HG02970 (cell line): Measurements from ENCODE around the gene RAB15.

Source experiments
- ATAC-seq: cut with Tn5 transposase; IDR thresholded peaks from one replicate; pipeline ENCODE4 v1.9.1; 2021; ENCODE audit warnings: mild to moderate bottlenecking, moderate library complexity, moderate number of reproducible peaks; ENCODE audit not compliant: unreplicated experiment, low FRiP score

Gene RAB15

DNA sequence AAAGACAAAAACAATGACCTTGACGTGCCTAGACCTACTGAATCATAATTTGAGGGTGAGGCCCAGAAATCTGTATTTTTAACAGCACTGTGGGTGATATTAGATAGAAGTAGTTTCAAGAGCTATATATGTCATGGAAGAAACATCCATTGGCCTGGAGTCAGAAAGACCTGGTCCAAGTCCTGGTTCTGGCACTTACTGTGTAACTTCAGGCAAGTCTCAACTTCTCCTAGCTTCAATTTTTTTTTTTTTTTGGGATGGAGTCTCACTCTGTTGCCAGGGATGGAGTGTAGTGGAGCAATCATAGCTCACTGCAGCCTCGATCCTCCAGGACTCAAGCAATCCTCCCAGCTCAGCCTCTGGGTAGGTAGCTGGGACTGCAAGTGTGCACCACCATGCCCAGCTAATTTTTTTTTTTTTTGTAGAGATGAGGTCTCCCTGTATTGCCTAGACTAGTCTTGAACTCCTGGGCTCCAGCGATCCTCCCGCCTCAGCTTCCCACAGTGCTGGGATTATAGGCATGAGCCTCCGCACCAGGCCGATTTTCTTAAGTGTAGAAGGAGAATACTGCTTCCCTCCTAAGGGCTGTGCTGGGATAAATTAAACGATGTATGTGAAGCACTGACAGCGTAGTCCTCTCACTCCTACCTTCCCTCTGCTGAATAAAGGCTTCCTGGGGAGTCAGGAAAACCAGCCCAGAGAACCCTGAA, 15.3 kb downstream of the RAB15 start:
- ATAC-seq = no peak

DNA sequence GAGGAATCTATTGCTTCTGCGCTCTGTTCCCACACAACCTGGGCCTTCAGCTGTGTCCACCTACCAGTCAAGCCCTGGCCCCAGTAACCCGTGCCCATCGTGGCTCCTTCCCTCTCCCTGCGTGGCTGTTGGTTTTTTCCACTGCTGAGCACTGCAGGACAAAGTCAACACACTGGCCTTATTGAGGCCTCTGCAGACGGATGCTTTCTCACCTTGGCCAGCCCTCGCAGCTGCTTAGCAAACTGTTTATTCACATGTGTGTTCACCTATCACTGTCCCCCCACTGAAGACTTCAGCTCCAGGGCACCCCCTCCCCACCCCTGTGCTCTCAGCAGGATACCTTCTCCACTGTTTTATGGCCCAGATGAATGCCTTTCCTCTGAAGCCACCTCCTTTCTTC, 16.8 kb downstream of the RAB15 start:
- ATAC-seq = no peak

DNA sequence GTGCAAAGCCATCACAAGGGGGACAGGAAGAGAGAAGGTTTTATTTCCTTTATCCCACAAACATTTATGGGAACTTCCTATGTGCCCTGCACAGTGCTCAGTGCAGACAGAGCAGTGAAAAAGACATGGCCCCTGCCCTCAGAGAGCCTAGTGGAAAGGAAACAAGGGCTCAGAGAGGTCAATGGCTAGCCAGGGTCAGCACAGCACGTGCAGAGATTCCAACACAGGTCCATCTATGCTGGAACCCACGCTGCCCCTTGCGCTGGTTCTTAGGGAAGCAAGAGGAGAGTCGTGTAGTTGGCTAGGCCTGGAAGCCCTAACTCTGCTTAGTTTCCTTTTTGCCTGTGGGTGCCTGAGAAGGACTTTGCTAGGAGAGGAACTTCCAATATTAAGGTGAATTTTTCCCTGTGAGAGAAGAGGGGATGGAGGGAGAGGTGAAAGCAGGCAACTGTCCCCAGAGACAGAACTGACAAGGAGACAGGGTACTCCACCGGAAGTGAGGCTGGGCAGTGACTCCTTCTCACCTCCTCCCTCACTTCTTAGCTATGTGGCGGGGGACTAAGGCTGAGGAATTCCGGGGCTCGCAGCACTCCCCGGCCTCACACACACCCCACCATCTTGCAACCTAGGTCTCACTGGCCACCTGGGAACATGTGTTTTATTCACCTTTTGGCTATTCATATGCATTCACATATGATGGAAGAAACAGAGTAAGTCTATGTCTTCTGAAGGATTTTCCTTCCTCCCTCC, 17.5 kb downstream of the RAB15 start:
- no peak for ATAC-seq

DNA sequence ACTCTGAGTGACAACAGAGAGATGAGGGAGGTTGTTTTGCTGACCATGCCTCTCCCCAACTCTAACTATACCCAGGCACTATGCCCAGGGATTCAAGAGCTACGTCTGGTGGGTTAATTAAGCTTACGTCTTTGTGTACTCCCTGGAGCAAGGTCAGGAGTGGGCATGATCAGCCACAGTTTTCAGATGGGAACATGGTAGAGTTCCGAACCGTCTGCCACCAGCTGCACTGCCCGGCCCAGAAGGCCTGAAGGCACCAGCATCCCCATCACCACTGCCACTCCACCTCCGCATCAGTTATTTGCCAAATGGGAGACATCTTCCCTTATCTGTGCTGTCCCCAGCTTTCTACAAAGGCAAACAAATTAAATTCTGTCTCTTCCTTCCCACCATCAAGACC, 18.5 kb downstream of the RAB15 start:
- ATAC-seq = no peak

DNA sequence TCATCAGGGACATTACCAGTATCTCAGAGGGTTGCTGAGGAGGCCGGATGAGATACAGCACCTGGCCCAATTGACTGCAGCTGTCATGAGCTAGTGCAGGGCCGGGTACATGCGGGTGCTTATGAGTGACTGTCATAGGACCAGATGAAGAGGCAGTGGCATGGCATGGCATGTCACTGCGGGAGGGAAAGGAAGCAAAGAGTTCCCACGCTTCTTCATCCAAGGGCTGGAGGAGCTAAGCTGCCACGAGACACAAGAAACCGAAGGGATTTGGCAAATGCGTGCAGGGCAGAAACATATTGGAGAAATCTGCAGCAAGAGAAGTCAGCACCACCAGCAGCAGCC, 18.9 kb downstream of the RAB15 start:
- no peak for ATAC-seq

DNA sequence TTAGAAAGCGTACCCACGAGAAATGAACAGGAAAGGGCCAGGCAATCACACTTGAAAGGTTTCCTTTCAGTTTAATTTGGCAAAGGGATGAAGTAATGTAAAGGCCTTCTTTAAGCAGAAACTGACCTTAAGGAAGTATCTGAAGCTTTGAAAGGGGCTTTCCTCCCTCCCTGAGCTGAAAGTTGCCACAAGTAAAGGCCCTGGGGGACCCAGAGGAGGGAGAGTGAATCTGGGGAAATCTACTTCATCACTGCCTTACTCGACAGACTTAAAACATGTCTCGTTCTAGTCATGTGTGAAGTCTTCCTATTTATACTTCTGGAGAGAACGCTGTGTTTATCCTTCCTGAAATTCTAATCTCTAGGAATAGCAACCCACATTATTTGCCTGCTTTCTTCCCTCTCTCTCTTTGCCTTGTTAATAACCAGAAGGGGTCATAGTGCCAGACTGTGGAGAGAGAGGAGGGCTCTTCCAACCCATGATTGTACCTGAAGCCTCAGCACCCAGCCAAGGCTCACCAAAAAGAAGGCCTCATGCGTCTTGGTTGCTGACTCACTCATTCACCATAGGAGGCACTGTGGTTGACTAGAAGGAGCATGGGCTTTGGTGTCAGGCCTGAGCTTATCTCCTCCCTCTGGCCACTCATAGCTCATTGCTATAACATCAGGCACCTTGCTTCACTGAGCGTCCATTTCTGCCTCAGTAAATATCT, 19.4 kb downstream of the RAB15 start:
- ATAC-seq = no peak

DNA sequence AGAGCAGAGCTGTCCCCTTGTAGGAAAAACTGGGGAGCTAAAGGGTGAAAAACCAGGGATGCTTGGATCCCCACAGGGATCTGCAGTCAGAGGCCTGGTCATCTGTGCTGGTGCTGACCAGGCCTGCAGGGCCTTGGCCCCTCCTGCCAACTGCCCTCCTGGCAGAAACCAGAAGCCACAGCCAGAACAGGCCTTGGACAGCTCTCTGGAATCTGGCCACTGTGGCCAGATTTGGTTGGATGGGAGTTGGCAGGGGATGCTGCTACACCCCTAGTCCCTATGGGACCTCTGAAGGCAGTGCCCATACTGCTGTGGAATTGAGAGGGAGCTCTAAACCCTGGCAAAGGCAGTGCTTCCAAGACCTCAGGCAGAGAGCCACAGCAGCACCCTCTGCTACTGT, 20.4 kb downstream of the RAB15 start:
- no peak for ATAC-seq

DNA sequence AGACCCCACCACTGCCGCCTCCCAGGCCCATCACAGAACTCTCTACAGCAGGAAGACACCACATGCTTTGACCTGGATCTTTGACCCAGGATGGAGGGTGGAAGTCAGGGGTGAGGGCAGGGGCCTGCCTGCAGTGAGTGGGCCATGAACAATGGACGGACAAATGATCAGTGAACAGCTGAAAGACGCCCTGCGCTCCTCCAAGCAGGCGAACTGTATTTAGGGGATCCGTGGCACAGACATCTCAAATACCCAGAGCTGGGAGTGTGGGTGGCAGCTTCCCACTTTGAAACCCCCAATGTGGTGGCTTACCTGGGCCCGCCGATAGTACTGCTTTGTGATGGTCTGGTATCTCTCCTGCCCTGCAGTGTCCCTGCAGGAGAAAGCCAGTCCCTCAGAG, 20.8 kb downstream of the RAB15 start:
- ATAC-seq = no peak

DNA sequence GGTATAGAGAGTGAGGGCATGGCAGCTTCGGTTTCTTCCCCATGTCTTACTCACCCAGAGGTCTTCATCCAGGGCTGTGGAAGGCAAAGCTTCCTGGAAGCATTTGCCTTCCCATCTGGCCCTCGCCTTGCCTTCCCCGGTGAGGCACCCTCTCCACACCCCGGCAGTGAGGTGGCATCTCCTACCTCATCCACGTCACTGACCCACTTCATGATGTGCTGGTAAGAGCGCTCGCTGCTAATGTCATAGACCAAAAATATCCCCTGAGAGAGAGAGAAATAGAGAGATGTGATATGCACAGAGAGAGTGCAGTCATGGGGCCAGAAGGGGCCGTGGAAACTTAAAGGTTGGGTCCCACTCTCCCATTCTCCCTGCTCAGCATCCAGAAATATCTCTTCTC, 21.2 kb downstream of the RAB15 start:
- ATAC-seq = no peak

DNA sequence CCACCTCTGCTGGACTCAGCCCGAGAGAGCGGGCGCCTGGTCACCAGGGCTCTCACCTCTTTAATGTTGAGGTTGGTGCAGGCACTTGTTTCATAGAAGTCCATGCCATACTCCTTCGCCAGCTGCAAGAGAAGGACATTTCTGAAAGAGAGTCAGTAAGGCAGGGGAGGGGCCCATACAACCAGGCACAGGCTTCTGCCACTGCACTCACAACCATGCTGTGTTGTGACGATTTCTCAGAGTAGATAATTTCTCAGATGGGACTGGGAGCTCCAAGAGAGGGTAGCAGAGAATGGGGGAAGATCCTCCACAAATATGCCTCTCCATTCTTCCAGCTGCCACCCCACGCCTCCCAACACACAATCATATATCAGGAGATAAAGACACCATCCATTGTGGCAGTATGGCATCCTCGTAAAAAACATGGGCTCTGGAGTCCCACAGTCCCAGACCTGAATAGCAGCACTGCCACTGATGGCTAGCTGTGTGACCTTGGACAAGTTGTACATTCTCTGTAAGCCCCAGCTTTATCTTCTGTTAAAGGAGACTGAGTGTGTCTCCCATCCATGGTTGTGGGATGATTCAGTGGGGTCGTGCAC, 23.4 kb downstream of the RAB15 start:
- ATAC-seq = no peak

DNA sequence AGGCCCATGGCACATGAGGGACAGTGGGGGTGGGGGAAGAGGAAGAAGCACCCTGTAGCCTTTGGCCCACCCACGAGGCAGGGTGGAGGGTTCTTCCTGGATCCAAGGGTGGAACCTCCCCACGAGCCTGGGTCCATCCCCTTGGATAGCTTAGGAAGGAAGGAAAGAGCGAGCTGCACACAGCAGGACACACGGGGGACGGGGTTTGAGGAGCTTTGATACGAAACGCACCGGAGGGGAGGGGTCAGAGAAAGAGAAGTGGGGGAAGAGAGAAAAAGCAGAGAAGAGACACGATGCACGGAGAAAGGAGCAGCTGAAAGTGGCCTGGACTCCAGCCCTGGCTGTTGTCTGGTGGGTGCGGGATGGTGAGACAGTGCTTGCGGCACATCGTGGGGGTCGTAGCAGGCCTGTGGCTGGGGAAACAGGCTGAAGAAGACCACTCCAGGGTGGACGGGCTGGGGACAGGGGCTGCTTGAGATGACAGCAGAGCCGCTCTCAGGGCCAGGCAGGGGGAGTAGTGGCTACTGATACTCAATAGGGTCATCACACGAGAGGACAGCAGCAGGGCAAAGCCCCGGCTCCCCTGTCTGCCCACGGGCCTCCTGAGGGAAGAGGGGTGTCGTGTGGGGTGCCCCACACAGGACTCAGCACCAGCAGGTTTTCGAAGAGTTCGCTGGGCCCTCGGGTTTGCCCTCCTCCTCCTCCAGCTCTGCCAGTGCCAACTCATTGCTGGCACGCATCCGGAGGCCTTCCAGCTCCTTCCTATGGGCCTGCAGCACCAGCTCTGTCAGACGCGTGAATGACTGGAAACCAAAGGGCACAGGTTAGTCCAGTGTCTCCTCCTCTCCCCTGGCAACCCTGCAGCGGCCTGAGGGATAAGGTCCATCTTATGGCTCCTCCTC, 24.2 kb downstream of the RAB15 start:
- no peak for ATAC-seq

DNA sequence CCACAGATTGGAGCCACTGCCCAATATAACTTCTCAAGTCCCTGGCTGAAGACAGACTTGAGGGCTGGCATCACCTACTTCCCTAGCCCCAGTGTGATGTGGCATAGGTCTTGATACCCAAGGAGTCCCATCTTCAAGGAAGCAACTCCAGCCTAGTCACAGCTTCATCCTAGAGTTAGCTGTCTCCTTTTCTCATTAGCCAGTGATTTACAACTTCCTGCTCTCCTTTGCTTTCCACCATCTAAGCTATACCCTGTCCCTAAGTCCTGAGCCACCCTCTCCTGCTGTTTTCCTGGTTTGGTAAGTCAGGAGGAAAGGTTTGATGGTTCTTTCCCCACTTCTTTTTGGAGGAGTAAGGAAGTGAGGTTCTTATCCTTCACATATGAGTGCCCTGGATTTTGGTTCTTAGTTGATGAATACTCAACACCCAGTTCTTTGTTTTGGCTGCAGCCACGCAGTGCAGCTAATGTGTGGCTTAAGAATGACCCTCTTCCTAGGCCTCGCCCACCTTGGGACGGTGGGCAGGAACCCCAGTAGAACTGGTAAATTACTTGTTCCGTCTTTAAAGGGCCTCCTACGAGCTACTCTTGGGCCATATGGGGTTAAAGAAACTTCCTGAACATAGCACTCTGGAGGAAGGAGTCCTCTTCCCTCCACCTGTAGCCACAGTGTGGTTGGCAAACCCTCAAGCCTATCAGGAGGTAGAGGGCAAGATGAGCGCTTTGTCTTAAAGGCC, 25.7 kb downstream of the RAB15 start:
- no peak for ATAC-seq

DNA sequence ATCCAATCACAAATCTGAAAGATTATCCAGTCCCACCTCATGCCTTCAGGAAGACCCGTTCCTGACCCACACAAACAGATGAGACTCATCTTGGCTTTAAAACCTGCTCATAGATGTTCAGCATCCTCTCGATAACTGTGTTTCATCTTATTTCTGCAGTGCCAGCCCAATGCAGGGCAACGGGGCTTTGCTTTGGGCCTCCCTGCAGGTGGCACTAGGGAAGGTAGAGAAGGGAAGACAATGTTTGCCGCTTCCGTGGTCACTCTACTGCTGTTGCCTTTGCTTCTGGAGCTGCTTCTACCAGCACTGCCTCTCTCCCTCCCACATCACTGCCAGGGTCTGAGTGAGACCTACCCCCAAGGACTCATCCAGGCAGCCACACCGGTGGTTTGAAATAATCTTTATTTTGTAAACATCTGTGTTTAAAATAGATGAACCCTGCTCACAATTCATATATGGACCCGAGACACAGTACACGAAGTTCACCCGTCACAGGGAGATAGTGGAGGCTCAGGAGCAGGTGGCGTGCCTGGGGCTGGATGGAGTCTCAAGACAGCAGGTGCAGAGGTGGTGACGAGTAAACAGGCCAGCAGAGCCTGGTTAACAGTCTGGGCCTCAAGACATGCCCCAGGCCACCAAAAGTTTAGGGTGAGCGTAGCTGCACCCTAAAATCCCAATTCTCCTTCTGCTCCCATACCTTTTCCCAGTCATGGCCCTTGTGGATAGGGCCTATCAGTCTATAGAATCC, 26.5 kb downstream of the RAB15 start:
- no peak for ATAC-seq

DNA sequence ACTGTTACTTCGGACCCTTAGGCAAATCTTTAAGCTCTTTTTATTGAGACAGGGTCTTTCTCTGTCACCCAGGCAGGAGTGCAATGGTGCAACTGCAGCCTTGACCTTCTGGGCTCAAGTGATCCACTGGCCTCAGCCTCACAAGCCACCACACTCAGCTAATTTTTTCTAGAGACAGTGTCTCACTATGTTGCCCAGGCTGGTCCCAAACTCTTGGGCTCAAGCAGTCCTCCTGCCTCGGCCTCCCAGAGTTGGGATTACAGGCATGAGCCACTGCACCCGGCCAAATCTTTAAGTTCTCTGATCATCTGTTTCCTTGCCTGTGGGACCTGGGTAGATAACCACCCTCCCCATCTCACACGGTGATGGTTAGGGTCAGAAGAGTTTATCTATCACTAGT, 27.3 kb downstream of the RAB15 start:
- no peak for ATAC-seq

DNA sequence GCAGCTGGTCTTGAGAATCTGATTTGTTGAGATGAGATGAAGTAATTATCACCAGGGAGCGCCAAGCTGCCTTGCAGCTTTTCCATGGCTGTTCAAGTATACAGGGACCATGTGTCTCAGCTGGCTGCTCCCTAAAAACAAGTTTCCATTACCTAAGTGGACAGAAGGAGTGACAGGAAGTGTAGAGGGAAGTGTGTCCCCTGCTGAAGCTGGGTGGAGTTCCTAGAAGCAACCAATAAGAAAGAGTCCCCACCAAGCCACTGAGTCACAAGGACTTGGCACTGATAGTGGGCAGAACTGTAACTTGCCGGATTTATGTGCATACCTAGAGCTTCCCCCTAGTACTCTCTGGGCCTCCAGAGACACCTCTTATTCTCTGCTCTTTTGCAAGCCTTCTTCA, 28.1 kb downstream of the RAB15 start:
- no peak for ATAC-seq

DNA sequence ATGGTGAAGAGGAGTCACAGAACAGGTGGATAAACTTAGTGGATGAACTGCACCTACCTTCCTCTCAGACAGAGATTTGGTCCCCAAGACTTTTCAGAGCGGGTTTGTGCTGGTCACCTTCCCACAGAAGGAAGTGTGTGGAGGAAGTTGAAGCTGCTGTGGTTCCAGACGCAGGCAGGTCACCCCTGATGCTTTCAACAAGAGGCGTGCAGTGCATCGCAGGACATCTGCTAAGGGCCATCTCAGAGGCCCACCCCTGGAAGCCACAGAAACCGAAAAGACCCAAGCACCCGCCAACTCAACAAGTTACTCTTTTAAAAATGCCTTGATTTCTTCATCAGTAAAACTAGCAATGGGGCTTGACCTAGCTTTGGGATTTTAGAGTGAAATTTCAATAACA, 28.6 kb downstream of the RAB15 start:
- ATAC-seq = no peak

DNA sequence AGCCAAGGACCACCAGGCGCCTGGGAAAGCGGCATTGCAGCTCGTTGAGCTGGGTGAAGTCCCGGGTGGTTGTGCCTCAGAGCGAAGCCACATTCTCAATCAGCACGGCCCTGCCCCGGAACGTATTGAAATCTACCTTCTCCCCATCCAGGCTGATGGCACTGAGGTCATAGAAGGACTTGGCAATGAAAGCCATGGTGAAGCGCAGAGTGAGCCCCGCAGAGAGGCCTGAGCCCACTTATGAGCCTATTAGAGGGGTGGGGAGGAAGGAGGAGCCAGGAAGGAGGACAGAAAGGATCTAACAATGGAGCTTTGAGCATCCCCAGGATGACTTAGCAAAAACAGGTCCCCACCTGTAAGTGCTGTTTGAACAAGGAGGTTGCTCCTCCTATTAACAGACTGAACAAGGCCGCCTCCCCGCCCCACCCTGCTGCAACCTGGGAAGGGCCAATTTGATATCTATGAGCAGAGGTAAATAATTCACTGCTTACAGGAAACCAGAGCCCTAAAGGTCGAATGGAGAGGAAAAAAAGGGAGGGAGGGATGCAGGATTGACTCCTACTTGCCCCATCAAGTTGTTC, 29.5 kb downstream of the RAB15 start, which contains the start of gene GPX2:
GPX2 (minus strand) TSS at position 215 of the 581 bp plus-strand sequence; CDS start at position 196, 19 bp downstream.
- no peak for ATAC-seq

DNA sequence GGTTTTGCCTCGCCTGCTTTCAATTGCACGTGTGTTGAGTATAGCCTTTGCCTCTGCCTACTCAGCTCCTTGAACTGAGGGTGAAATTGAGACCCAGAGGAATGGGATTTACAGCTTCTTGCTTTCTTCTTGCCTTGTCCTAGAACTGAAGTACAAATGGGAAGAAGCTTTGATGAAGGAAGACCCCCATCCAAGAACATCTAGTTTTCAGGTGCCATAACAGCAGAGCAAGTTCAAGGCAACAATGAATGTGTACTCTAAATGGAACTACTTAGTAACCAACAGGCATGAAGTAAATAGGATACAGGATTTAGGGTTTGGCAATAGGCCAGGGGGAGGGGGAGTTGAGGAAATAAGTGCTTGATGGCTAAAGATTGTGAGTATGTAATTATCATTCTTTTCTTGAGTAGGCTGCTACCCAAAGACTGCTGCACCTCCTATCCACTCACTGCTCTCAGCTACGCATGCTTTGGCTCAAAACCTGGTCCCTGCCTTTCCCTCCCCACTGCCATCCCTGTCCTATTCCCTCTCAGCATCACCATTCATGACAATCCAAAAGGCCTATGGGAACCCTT, 31.7 kb downstream of the RAB15 start:
- ATAC-seq = no peak
